Gastroesophageal sphincter (tissue), 3 donors: Measurements from ENCODE around the gene RTCA.

Experiments
- POLR2A ChIP-seq, 2 donors: fragments of 450-650 bp; IDR thresholded peaks; one replicate each; pipeline ENCODE4 v1.6.1; 2017; ENCODE audit warnings: antibody characterized with exemption in 2 of 2, mild to moderate bottlenecking in 2 of 2, moderate library complexity in 1 of 2
- TF ChIP-seq, protein P1 (sequence below), 4 experiments: fragments of 200-600 bp in 2 of 4; fragments of 450-650 bp in 2 of 4; sonication (generic) in 1 of 4; IDR thresholded peaks; one replicate each; pipeline ENCODE4 v1.5.1; 2017 to 2019; ENCODE audit warnings: antibody characterized with exemption in 4 of 4, mild to moderate bottlenecking in 2 of 4, moderate library complexity in 2 of 4

DNA sequence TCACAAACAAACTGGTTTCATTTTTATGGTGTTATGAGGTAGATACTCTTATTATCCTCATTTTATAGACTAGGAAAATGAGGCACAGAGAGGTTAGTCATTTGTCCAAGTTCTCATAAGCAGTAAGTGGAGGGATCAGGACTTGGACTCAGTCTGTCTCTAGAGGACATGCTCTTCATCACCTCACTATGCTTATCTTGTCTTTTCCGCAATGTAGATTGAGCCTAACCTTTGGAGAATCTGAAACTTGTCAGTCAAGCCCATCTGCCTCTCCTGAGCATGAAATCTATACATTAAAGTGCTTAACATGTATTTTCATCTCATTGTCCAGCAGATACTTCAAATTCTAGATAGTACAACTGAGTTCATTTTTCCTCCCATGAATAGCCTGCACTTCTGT lies 74.5 kb downstream of the RTCA start:
- TF ChIP-seq POLR2A (IDR thresholded peaks at IDR 0.05), result no peak
- TF ChIP-seq, protein P1, sequence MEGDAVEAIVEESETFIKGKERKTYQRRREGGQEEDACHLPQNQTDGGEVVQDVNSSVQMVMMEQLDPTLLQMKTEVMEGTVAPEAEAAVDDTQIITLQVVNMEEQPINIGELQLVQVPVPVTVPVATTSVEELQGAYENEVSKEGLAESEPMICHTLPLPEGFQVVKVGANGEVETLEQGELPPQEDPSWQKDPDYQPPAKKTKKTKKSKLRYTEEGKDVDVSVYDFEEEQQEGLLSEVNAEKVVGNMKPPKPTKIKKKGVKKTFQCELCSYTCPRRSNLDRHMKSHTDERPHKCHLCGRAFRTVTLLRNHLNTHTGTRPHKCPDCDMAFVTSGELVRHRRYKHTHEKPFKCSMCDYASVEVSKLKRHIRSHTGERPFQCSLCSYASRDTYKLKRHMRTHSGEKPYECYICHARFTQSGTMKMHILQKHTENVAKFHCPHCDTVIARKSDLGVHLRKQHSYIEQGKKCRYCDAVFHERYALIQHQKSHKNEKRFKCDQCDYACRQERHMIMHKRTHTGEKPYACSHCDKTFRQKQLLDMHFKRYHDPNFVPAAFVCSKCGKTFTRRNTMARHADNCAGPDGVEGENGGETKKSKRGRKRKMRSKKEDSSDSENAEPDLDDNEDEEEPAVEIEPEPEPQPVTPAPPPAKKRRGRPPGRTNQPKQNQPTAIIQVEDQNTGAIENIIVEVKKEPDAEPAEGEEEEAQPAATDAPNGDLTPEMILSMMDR (IDR thresholded peaks at IDR 0.05), result no peak
